HCT116 (cell line): ENCODE measurements around the gene TIMM44. TPM values are rescaled to one million over a fixed set of nuclear protein-coding genes. Genes with fewer than 3 reads are reported as not detected.

Source experiments
- ATAC-seq: fragments of 200-7000 bp; cut with Tn5 transposase; 2 replicates; pipeline ENCODE4 v1.9.1; 2020; ENCODE audit warnings: mild to moderate bottlenecking, moderate library complexity
- BruUV-seq: library from RNA; stranded (reverse); fragments of 400-500 nt; replicated peaks from 2 replicates; lab custom pipeline; 2021; lab: Mats Ljungman, UMichigan
- CTCF ChIA-PET: fragments of 300-600 bp; sonication (Branson Sonifier 250); formaldehyde crosslinking; loops from one replicate; lab custom pipeline; 2021; ENCODE audit warnings: antibody characterized with exemption; lab: Charles Lee
- POLR2A ChIA-PET: fragments of 300-600, 350-600 bp; sonication (Branson Sonifier 250); formaldehyde crosslinking; loops from one replicate; lab custom pipeline; 2021; ENCODE audit warnings: antibody characterized with exemption; lab: Charles Lee
- RAD21 ChIA-PET, 2 experiments: fragments of 300-600 bp; sonication (Branson Sonifier 250); formaldehyde crosslinking; loops; one replicate each; lab custom pipeline; 2023; ENCODE audit warnings: low total read pairs in 2 of 2; ENCODE audit not compliant: uncharacterized antibody in 2 of 2, unreplicated experiment in 2 of 2, low non-redundant PET in 1 of 2; lab: Charles Lee
- DNase-seq: peaks from one replicate; pipeline ENCODE4 v3.0.0-alpha.2; 2010; ENCODE audit warnings: low read depth, low spot score
- H2AFZ ChIP-seq: fragments of 200-600 bp; shearing (Covaris generic), sonication (generic); 2 replicates; pipeline ENCODE4 v1.6.1; 2017; ENCODE audit warnings: low read depth, mixed run types, mixed read lengths, antibody characterized with exemption, low read length; ENCODE audit not compliant: poor library complexity, severe bottlenecking
- H3K27ac ChIP-seq: 2 replicates; pipeline ENCODE4 v1.5.1; 2012; ENCODE audit warnings: low read depth, low read length
- H3K27me3 ChIP-seq: fragments of 200-600 bp; sonication (generic); 2 replicates; pipeline ENCODE4 v1.6.1; 2016; ENCODE audit warnings: mixed run types, low read length, mixed read lengths; ENCODE audit not compliant: insufficient read depth
- H3K36me3 ChIP-seq, 2 experiments: fragments of 200-500 bp in 1 of 2; fragments of 200-600 bp in 1 of 2; sonication (Bioruptor generic) in 1 of 2; sonication (generic) in 1 of 2; 2 replicates each; pipeline versions ENCODE4 v1.5.1 to v1.6.1; 2014 to 2016; ENCODE audit warnings: low read length in 2 of 2, inconsistent platforms in 1 of 2, mixed read lengths in 1 of 2, mixed run types in 1 of 2; ENCODE audit not compliant: insufficient read depth in 2 of 2, control insufficient read depth in 1 of 2
- H3K4me1 ChIP-seq, 2 experiments: fragments of 200-600 bp in 1 of 2; sonication (generic) in 1 of 2; 2 replicates each; pipeline versions ENCODE4 v1.5.1 to v1.6.1; 2012 to 2017; ENCODE audit warnings: low read length in 2 of 2, inconsistent platforms in 1 of 2, mild to moderate bottlenecking in 1 of 2, mixed read lengths in 1 of 2, mixed run types in 1 of 2, moderate library complexity in 1 of 2; ENCODE audit not compliant: insufficient read depth in 2 of 2, control insufficient read depth in 1 of 2
- H3K4me2 ChIP-seq: fragments of 200-600 bp; sonication (generic); 2 replicates; pipeline ENCODE4 v1.6.1; 2017; ENCODE audit warnings: mixed run types, low read length, mixed read lengths
- H3K4me3 ChIP-seq, 2 experiments: fragments of 200-600 bp in 1 of 2; sonication (generic) in 1 of 2; replicated peaks in 1 of 2; 2 replicates each; pipeline ENCODE4 v1.5.1; 2011 to 2016; ENCODE audit warnings: low read length in 2 of 2, control low read depth in 1 of 2, low read depth in 1 of 2, mild to moderate bottlenecking in 1 of 2, mixed read lengths in 1 of 2, mixed run types in 1 of 2
- H3K79me2 ChIP-seq: fragments of 200-600 bp; sonication (generic); 2 replicates; pipeline ENCODE4 v1.6.1; 2017; ENCODE audit warnings: mild to moderate bottlenecking, mixed run types, low read length, moderate library complexity, mixed read lengths; ENCODE audit not compliant: insufficient read depth
- H3K9ac ChIP-seq: fragments of 200-600 bp; sonication (generic); 2 replicates; pipeline ENCODE4 v1.6.1; 2016; ENCODE audit warnings: low read length, mixed read lengths
- H3K9me2 ChIP-seq: fragments of 200-600 bp; sonication (generic), shearing (Covaris generic); 2 replicates; pipeline ENCODE4 v1.6.1; 2017; ENCODE audit warnings: mixed run types, mild to moderate bottlenecking, moderate library complexity; ENCODE audit not compliant: insufficient read depth
- H3K9me3 ChIP-seq, 2 experiments: fragments of 200-500 bp in 1 of 2; fragments of 200-600 bp in 1 of 2; sonication (Bioruptor generic) in 1 of 2; sonication (generic) in 1 of 2; 2 replicates each; pipeline ENCODE4 v1.6.1; 2014 to 2017; ENCODE audit warnings: low read length in 2 of 2, mixed read lengths in 2 of 2, inconsistent platforms in 1 of 2, low read depth in 1 of 2, mild to moderate bottlenecking in 1 of 2, mixed run types in 1 of 2, moderate library complexity in 1 of 2; ENCODE audit not compliant: control insufficient read depth in 1 of 2, insufficient read depth in 1 of 2
- H4K20me1 ChIP-seq: fragments of 200-600 bp; sonication (generic), shearing (Covaris generic); 2 replicates; pipeline ENCODE4 v1.6.1; 2017; ENCODE audit warnings: mixed run types, mild to moderate bottlenecking, moderate library complexity; ENCODE audit not compliant: insufficient read depth
- CTCF ChIP-seq, 3 experiments: fragments of 200-600 bp in 1 of 3; sonication (generic) in 1 of 3; IDR thresholded peaks in 2 of 3; conservative IDR thresholded peaks in 1 of 3; 2 replicates each; pipeline ENCODE4 v1.5.1; 2012 to 2017; ENCODE audit warnings: low read depth in 2 of 3, low read length in 2 of 3, antibody characterized with exemption in 1 of 3, borderline replicate concordance in 1 of 3, control low read depth in 1 of 3, mild to moderate bottlenecking in 1 of 3, mixed read lengths in 1 of 3, mixed run types in 1 of 3, moderate library complexity in 1 of 3; ENCODE audit not compliant: insufficient read depth in 1 of 3
- ELF1 ChIP-seq: IDR thresholded peaks from 2 replicates; pipeline ENCODE4 v1.6.1; 2012; ENCODE audit warnings: low read depth, borderline replicate concordance
- FOSL1 ChIP-seq: IDR thresholded peaks from 2 replicates; pipeline ENCODE4 v1.6.1; 2012; ENCODE audit warnings: low read depth
- SP1 ChIP-seq: IDR thresholded peaks from 2 replicates; pipeline ENCODE4 v1.6.1; 2012; ENCODE audit warnings: low read depth
- intact Hi-C: fragments of 100-400 bp; cut with micrococcal nuclease; formaldehyde crosslinking; loops from 2 replicates; pipeline ENCODE4 v1.10.0; 2022
- total RNA-seq: library from RNA; stranded (reverse); gene quantifications from one replicate; pipeline ENCODE4 v1.2.1, GENCODE V29; 2021; ENCODE audit not compliant: unreplicated experiment

Gene TIMM44
- total RNA-seq, 1 experiment from 2014 or later, result 136 TPM

- ATAC-seq, result no peak
- no peak overlapping the region for H3K27ac ChIP-seq
- no peak for DNase-seq
- TF ChIP-seq SP1, result no peak
- TF ChIP-seq ELF1, result no peak
- TF ChIP-seq CTCF (IDR thresholded peaks at IDR 0.05 in 2 of 3, conservative IDR thresholded peaks at IDR 0.05 in 1 of 3; ENCODE audit: borderline replicate concordance in 1 of 3, insufficient read depth in 1 of 3, low read depth in 2 of 3, low read length in 2 of 3), result no peak
- no peak overlapping the region for H3K4me3 ChIP-seq
- no peak overlapping the region for H3K9ac ChIP-seq
- H3K9me3 ChIP-seq, result no peaks in the 10 kb centered on the region
- CTCF ChIA-PET, result no interaction called here
- H3K4me2 ChIP-seq, result no peak overlapping the region
- intact Hi-C loops, result no loop called here
- H3K27me3 ChIP-seq, result no peaks in the 10 kb centered on the region
- no TSS peak for BruUV-seq
- no peaks in the 10 kb centered on the region for H3K9me2 ChIP-seq
- H2AFZ ChIP-seq, result no peak overlapping the region
- H3K79me2 ChIP-seq, result peaks cover 84% of the 10 kb centered on the region
- RAD21 ChIA-PET, result no interaction called here
- H3K36me3 ChIP-seq, result peaks cover 34 to 56% of the 10 kb centered on the region in 2 experiments; a peak in 3 of 4 replicates
- POLR2A ChIA-PET, result no interaction called here
- no peaks in the 10 kb centered on the region for H3K4me1 ChIP-seq
- no peaks in the 10 kb centered on the region for H4K20me1 ChIP-seq
Observed at GRCh38 chr19:7982651-7983099, 39.2 kb upstream of the TIMM44 start.

GRCh38 chr19:7982103-7982502, 38.6 kb upstream of the TIMM44 start:
- Histone ChIP-seq H3K9ac (no peak overlapping the region), H3K9me3 (no peaks in the 10 kb centered on the region), H3K4me3 (no peak overlapping the region), H3K9me2 (no peaks in the 10 kb centered on the region), H3K79me2 (peaks cover 84% of the 10 kb centered on the region), H3K36me3 (peaks cover 30 to 56% of the 10 kb centered on the region in 2 experiments; a peak in 3 of 4 replicates), H4K20me1 (no peaks in the 10 kb centered on the region), H3K4me2 (no peak overlapping the region), H3K4me1 (no peaks in the 10 kb centered on the region), H3K27ac (no peak overlapping the region), H2AFZ (no peak overlapping the region), H3K27me3 (no peaks in the 10 kb centered on the region)
- ChIA-PET POLR2A (no interaction called here), RAD21 (no interaction called here), CTCF (interaction anchor here (1.2 kb wide), 1 partner anchor 11 kb away, joined by 3 read pairs; no protein-coding TSS in a partner anchor)
- no peak for TF ChIP-seq FOSL1
- intact Hi-C loops, result no loop called here
- no peak for DNase-seq
- ATAC-seq, result no peak
- BruUV-seq, result no TSS peak
